PFSK-1 (cell line): ENCODE results near the gene TMEM255B.

Source experiments
- FOXP2 ChIP-seq: optimal IDR thresholded peaks from 2 replicates; pipeline ENCODE3; 2011; ENCODE audit warnings: borderline replicate concordance, control low read depth, inconsistent platforms; ENCODE audit not compliant: insufficient read depth; ENCODE audit errors: extremely low read length, extremely low read depth
- POLR2AphosphoS5 ChIP-seq: IDR thresholded peaks from 2 replicates; pipeline ENCODE4 v1.6.1; 2012; ENCODE audit warnings: low read depth, mild to moderate bottlenecking, control low read depth, low read length, moderate library complexity
- SIN3A ChIP-seq: IDR thresholded peaks from 2 replicates; pipeline ENCODE4 v1.6.1; 2012; ENCODE audit warnings: mild to moderate bottlenecking, low read length, moderate library complexity, borderline replicate concordance; ENCODE audit not compliant: insufficient read depth
- TAF1 ChIP-seq: IDR thresholded peaks from 2 replicates; pipeline ENCODE4 v1.6.1; 2012; ENCODE audit warnings: low read length, control low read depth, borderline replicate concordance; ENCODE audit not compliant: insufficient read depth
- TF ChIP-seq, protein P1 (sequence below), 2 experiments: IDR thresholded peaks; 2 replicates each; pipeline versions ENCODE4 v1.6.1 to v1.8.0; 2011 to 2012; ENCODE audit warnings: low read depth in 2 of 2, low read length in 2 of 2, control low read depth in 1 of 2, inconsistent platforms in 1 of 2, mild to moderate bottlenecking in 1 of 2, moderate library complexity in 1 of 2; ENCODE audit not compliant: insufficient read depth in 1 of 2

The TMEM255B gene

DNA sequence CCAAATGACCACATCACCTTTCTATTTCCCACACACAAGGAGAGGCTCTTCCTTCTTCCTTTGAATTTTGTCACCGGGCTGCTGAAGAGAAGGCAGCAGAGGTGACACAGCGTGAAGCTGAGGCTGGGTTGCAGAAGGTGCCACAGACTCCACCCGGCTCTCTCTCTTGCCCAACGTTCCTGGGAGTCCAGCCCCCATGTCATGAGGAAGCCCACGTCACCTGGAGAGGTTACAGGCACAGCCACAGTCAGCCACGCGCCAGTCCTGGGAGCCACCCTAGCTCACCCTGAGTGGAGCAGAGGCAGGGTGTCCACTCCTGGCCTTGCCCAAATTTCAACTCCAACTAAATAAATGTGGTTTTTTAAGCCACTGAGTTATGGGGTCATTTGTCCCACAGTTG, 4.8 kb upstream of the TMEM255B start:
- TF ChIP-seq FOXP2 (no peak), TAF1 (no peak), SIN3A (no peak), POLR2AphosphoS5 (no peak)
- TF ChIP-seq, protein P1, sequence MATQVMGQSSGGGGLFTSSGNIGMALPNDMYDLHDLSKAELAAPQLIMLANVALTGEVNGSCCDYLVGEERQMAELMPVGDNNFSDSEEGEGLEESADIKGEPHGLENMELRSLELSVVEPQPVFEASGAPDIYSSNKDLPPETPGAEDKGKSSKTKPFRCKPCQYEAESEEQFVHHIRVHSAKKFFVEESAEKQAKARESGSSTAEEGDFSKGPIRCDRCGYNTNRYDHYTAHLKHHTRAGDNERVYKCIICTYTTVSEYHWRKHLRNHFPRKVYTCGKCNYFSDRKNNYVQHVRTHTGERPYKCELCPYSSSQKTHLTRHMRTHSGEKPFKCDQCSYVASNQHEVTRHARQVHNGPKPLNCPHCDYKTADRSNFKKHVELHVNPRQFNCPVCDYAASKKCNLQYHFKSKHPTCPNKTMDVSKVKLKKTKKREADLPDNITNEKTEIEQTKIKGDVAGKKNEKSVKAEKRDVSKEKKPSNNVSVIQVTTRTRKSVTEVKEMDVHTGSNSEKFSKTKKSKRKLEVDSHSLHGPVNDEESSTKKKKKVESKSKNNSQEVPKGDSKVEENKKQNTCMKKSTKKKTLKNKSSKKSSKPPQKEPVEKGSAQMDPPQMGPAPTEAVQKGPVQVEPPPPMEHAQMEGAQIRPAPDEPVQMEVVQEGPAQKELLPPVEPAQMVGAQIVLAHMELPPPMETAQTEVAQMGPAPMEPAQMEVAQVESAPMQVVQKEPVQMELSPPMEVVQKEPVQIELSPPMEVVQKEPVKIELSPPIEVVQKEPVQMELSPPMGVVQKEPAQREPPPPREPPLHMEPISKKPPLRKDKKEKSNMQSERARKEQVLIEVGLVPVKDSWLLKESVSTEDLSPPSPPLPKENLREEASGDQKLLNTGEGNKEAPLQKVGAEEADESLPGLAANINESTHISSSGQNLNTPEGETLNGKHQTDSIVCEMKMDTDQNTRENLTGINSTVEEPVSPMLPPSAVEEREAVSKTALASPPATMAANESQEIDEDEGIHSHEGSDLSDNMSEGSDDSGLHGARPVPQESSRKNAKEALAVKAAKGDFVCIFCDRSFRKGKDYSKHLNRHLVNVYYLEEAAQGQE (IDR thresholded peaks at IDR 0.05; ENCODE audit: insufficient read depth in 1 of 2, low read depth in 2 of 2, low read length in 2 of 2), result no peak

DNA sequence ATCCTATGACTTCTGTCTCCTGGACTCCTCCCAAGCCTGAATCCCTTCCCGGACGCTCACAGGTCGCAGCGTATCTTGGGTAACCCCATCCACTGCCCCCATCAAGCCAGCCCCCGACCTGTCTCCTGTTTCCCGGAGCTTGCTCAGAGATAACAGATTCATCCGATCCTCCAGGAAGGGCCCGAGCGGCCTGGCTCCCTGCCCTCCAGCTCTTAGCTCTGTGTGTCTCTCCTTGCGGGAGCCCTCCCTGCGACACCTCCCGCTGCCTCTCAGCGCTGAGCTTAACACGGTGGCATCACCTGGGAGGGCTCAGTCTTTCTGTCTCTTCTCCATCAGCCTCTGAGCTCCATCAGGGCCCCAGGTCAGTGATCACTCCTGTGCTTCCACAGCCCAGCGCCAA, 4.3 kb upstream of the TMEM255B start:
- TF ChIP-seq FOXP2 (no peak), TAF1 (no peak), SIN3A (no peak), POLR2AphosphoS5 (no peak)
- TF ChIP-seq, protein P1 (IDR thresholded peaks at IDR 0.05; ENCODE audit: insufficient read depth in 1 of 2, low read depth in 2 of 2, low read length in 2 of 2), result no peak

DNA sequence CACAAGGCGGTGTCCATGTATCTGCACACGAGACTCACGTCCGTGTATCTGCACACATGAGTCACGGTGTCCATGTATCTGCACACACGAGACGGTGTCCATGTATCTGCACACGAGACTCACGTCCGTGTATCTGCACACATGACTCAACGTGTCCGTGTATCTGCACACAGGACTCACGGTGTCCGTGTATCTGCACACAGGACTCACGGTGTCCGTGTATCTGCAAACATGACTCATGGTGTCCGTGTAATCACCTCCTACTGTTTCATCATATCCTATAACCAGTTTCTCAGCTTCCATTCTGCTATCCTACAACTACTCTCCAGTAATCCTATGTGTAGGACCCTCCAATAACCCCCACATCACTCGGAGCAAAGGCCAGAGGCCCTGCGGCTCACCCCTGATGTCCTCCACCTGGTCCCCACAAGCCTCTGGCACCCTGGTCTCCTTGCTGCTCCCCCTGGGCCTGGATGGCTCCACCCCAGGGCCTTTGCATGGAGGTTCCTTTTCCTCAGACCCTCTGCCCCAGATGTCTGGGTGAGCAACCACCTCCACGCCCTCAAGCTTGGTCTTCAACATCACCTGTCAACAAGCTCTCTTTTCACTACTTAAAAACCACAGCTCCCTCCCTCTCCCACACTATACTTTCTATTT, 2.5 kb upstream of the TMEM255B start:
- TF ChIP-seq POLR2AphosphoS5, result no peak
- TF ChIP-seq, protein P1 (IDR thresholded peaks at IDR 0.05; ENCODE audit: insufficient read depth in 1 of 2, low read depth in 2 of 2, low read length in 2 of 2), result no peak
- no peak for TF ChIP-seq SIN3A
- no peak for TF ChIP-seq TAF1
- no peak for TF ChIP-seq FOXP2

DNA sequence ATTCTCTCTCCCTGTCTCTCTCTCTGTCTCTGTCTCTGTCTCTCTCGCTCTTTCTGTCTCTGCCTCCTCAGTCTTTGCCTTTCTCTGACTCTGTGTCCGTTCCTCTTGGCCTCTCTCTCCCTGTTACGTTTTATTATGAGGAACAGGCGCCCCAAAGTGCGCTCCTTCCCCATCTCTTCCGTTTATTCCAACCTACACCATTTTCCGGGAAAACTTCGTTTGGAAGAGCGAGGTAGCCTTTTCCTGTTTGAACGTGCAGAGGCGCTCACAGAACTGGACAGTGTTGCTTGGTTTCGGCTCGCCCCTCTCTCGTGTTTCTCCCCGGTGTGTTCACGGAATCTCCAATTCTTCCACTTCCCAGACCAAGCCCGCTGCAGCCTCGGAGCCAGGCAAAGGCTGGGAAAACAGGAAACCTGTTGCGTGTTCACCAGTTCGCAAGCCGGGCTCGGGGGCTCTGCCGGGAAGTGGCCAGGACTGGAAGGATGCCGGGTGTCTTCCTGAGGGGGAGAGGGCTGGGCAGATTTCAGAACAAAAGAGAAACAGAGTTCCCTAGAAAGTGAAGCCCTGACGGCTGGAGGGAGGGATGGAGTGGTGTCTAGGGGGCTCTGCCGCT, 605 bp downstream of the TMEM255B start:
- TF ChIP-seq SIN3A (no peak), TAF1 (no peak), FOXP2 (no peak), POLR2AphosphoS5 (no peak)
- TF ChIP-seq, protein P1 (IDR thresholded peaks at IDR 0.05; ENCODE audit: insufficient read depth in 1 of 2, low read depth in 2 of 2, low read length in 2 of 2), result no peak
